Endothelial cell of umbilical vein (primary cell): ENCODE results near the gene MUTYH. TPM values are rescaled to one million over a fixed set of nuclear protein-coding genes. Genes with fewer than 3 reads are reported as not detected.

Experiments
- BruUV-seq: library from RNA; stranded (reverse); fragments of 400-500 nt; replicated peaks from 2 replicates; lab custom pipeline; 2021; lab: Mats Ljungman, UMichigan
- CTCF ChIA-PET: fragments of 300-600, 350-600 bp; sonication (Branson Sonifier 250); formaldehyde crosslinking; loops from one replicate; lab custom pipeline; 2021; ENCODE audit warnings: antibody characterized with exemption, inconsistent platforms; lab: Charles Lee
- POLR2A ChIA-PET: fragments of 300-600, 350-600 bp; sonication (Branson Sonifier 250); formaldehyde crosslinking; loops from one replicate; lab custom pipeline; 2021; ENCODE audit warnings: antibody characterized with exemption, inconsistent platforms; lab: Charles Lee
- DNase-seq: peaks from one replicate; pipeline ENCODE4 v3.0.0-alpha.2; 2011; ENCODE audit warnings: low read depth, low spot score
- FAIRE-seq: peaks from 2 replicates; lab custom pipeline; 2011; peaks lifted over from hg19 to GRCh38; lab: Jason Lieb, UNC
- H2AFZ ChIP-seq: 2 replicates; pipeline ENCODE4 v1.6.0; 2012; ENCODE audit warnings: low read depth, low read length, control low read depth, inconsistent platforms
- H3K27ac ChIP-seq: 2 replicates; pipeline ENCODE4 v1.5.1; 2011; ENCODE audit warnings: low read depth, mild to moderate bottlenecking, control low read depth, low read length, moderate library complexity; ENCODE audit not compliant: insufficient read depth
- H3K27me3 ChIP-seq, 2 experiments: 2 replicates each; pipeline versions ENCODE4 v1.6.0 to v1.6.1; 2011; ENCODE audit warnings: low read length in 2 of 2, mixed read lengths in 1 of 2; ENCODE audit not compliant: control insufficient read depth in 2 of 2, insufficient read depth in 2 of 2
- H3K36me3 ChIP-seq, 2 experiments: 2 replicates in 1 of 2; 3 replicates in 1 of 2; pipeline ENCODE4 v1.5.1; 2011; ENCODE audit warnings: low read length in 2 of 2, mild to moderate bottlenecking in 1 of 2, moderate library complexity in 1 of 2; ENCODE audit not compliant: control insufficient read depth in 2 of 2, insufficient read depth in 2 of 2; ENCODE audit errors: extremely low read depth in 1 of 2
- H3K4me1 ChIP-seq: 3 replicates; pipeline ENCODE4 v1.5.1; 2011; ENCODE audit warnings: mild to moderate bottlenecking, low read length; ENCODE audit not compliant: control insufficient read depth, insufficient read depth; ENCODE audit errors: extremely low read depth
- H3K4me2 ChIP-seq: 2 replicates; pipeline ENCODE4 v1.6.1; 2011; ENCODE audit warnings: low read length, control low read depth, mixed read lengths; ENCODE audit not compliant: insufficient read depth
- H3K4me3 ChIP-seq, 3 experiments: fragments of 200-600 bp in 1 of 3; sonication (generic), shearing (Covaris generic) in 1 of 3; replicated peaks in 1 of 3; 2 replicates each; pipeline ENCODE4 v1.5.1; 2011 to 2016; ENCODE audit warnings: control low read depth in 3 of 3, low read length in 3 of 3, mild to moderate bottlenecking in 2 of 3, inconsistent platforms in 1 of 3, low read depth in 1 of 3, moderate library complexity in 1 of 3; ENCODE audit not compliant: insufficient read depth in 1 of 3
- H3K79me2 ChIP-seq: 2 replicates; pipeline ENCODE4 v1.6.0; 2012; ENCODE audit warnings: low read length, inconsistent platforms; ENCODE audit not compliant: control insufficient read depth, insufficient read depth
- H3K9ac ChIP-seq: replicated peaks from 2 replicates; pipeline ENCODE3; 2011; ENCODE audit warnings: low read length, control low read depth; ENCODE audit not compliant: insufficient read depth; ENCODE audit errors: extremely low read depth
- H3K9me1 ChIP-seq: replicated peaks from 3 replicates; pipeline ENCODE4 v1.6.0; 2011; ENCODE audit warnings: mild to moderate bottlenecking, low read length; ENCODE audit not compliant: control insufficient read depth, insufficient read depth; ENCODE audit errors: extremely low read depth
- H3K9me3 ChIP-seq: replicated peaks from 2 replicates; pipeline ENCODE4 v1.5.1; 2012; ENCODE audit warnings: low read length, inconsistent platforms; ENCODE audit not compliant: control insufficient read depth, insufficient read depth
- H4K20me1 ChIP-seq: replicated peaks from 2 replicates; pipeline ENCODE3; 2011; ENCODE audit warnings: mild to moderate bottlenecking, low read length; ENCODE audit not compliant: control insufficient read depth, insufficient read depth; ENCODE audit errors: extremely low read depth
- EZH2 ChIP-seq: IDR thresholded peaks from 2 replicates; pipeline ENCODE4 v1.6.1; 2012; ENCODE audit warnings: borderline replicate concordance, low read depth, mild to moderate bottlenecking, moderate library complexity, low read length, inconsistent platforms; ENCODE audit not compliant: severe bottlenecking
- FOS ChIP-seq: IDR thresholded peaks from 2 replicates; pipeline ENCODE4 v1.6.1; 2011; ENCODE audit warnings: mild to moderate bottlenecking, low read length, moderate library complexity, borderline replicate concordance; ENCODE audit not compliant: insufficient read depth
- GATA2 ChIP-seq: IDR thresholded peaks from 2 replicates; pipeline ENCODE4 v1.7.0; 2011; ENCODE audit warnings: low read depth, mild to moderate bottlenecking, moderate library complexity, mixed read lengths, low read length; ENCODE audit not compliant: insufficient read length, insufficient read depth
- JUN ChIP-seq: IDR thresholded peaks from 2 replicates; pipeline ENCODE4 v1.6.1; 2011; ENCODE audit warnings: borderline replicate concordance, low read depth; ENCODE audit not compliant: insufficient read length, insufficient read depth
- MAX ChIP-seq: IDR thresholded peaks from 2 replicates; pipeline ENCODE4 v1.6.1; 2011; ENCODE audit not compliant: insufficient read depth, insufficient read length
- MYC ChIP-seq: IDR thresholded peaks from one replicate; pipeline ENCODE4 v1.6.1; 2011; ENCODE audit warnings: mild to moderate bottlenecking, low read depth, low read length
- POLR2A ChIP-seq: IDR thresholded peaks from 2 replicates; pipeline ENCODE4 v1.6.1; 2012; ENCODE audit warnings: low read depth, mild to moderate bottlenecking, control low read depth, low read length
- POLR2AphosphoS5 ChIP-seq: IDR thresholded peaks from 2 replicates; pipeline ENCODE4 v1.6.1; 2012; ENCODE audit warnings: low read depth, mild to moderate bottlenecking, control low read depth, low read length, moderate library complexity; ENCODE audit not compliant: insufficient read depth
- dilution Hi-C: fragments of 300-500 bp; cut with MboI; formaldehyde crosslinking; loops from one replicate; pipeline ENCODE4 v1.15.0; 2019; ENCODE audit warnings: low sequenced_read_pairs; ENCODE audit not compliant: extremely low pct_ligation_motif_present
- intact Hi-C: fragments of 100-400 bp; cut with micrococcal nuclease; formaldehyde crosslinking; loops from one replicate; pipeline ENCODE4 v1.10.0; 2022
- polyA plus RNA-seq, 4 experiments: library from polyadenylated mRNA; depleted of rRNA in 3 of 4; stranded (reverse) in 3 of 4; unstranded in 1 of 4; fragments of >200 nt; gene quantifications; 2 replicates each; pipeline versions ENCODE4 v1.2.1 to v1.2.3, GENCODE V29; 2011 to 2012; ENCODE audit warnings: missing spikeins in 1 of 4
- total RNA-seq: library from RNA; stranded (reverse); gene quantifications from 2 replicates; pipeline ENCODE4 v1.2.3, GENCODE V29; 2021
- TF ChIP-seq, protein P1 (sequence below), 2 donors: IDR thresholded peaks; 1 replicate in 1 of 2; 2 replicates in 1 of 2; pipeline ENCODE4 v1.5.1; 2011; ENCODE audit warnings: low read length in 2 of 2, mild to moderate bottlenecking in 2 of 2, moderate library complexity in 2 of 2, control low read depth in 1 of 2, inconsistent platforms in 1 of 2, low read depth in 1 of 2; ENCODE audit not compliant: insufficient read depth in 1 of 2; ENCODE audit errors: extremely low read depth in 1 of 2

Gene MUTYH
- total and polyA plus RNA-seq, 2 donors (not counting 3 experiments of a cell fraction or from before 2014, with no cell fraction given), result 12.3 to 16.6 TPM

GRCh38 chr1:45304311-45305081 is 35.7 kb downstream of the MUTYH start:
- Histone ChIP-seq H2AFZ (peak overlapping the region; percentile 29), H4K20me1 (no peaks in the 10 kb centered on the region), H3K79me2 (no peaks in the 10 kb centered on the region), H3K9ac (peak overlapping the region; percentile 62), H3K4me1 (peaks cover 14% of the 10 kb centered on the region), H3K27ac (peak overlapping the region; percentile 51), H3K9me1 (no peaks in the 10 kb centered on the region), H3K36me3 (no peaks in the 10 kb centered on the region), H3K27me3 (no peaks in the 10 kb centered on the region), H3K4me3 (peak overlapping the region in 2 of 3 experiments; percentile 4 to 54), H3K4me2 (peak overlapping the region; percentile 49), H3K9me3 (no peaks in the 10 kb centered on the region)
- ChIA-PET POLR2A (interaction anchor here (1.3 kb wide), 1 partner anchor 35 kb away, joined by 33 read pairs; the partner anchor contains the start of genes MUTYH and TOE1), CTCF (interaction anchor here (1.0 to 9.9 kb wide), 11 partner anchors 10 to 293 kb away, joined by 3 to 556 read pairs (median 4); partner anchors contain the start of genes HECTD3, MUTYH, TESK2 and TOE1)
- no peak for TF ChIP-seq FOS
- no peak for TF ChIP-seq POLR2AphosphoS5
- no peak for TF ChIP-seq MAX
- TF ChIP-seq JUN, result no peak
- TF ChIP-seq, protein P1, sequence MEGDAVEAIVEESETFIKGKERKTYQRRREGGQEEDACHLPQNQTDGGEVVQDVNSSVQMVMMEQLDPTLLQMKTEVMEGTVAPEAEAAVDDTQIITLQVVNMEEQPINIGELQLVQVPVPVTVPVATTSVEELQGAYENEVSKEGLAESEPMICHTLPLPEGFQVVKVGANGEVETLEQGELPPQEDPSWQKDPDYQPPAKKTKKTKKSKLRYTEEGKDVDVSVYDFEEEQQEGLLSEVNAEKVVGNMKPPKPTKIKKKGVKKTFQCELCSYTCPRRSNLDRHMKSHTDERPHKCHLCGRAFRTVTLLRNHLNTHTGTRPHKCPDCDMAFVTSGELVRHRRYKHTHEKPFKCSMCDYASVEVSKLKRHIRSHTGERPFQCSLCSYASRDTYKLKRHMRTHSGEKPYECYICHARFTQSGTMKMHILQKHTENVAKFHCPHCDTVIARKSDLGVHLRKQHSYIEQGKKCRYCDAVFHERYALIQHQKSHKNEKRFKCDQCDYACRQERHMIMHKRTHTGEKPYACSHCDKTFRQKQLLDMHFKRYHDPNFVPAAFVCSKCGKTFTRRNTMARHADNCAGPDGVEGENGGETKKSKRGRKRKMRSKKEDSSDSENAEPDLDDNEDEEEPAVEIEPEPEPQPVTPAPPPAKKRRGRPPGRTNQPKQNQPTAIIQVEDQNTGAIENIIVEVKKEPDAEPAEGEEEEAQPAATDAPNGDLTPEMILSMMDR (IDR thresholded peaks at IDR 0.05; ENCODE audit: extremely low read depth in 1 of 2, insufficient read depth in 1 of 2, low read depth in 1 of 2, low read length in 2 of 2), result no peak
- no peak for TF ChIP-seq GATA2
- no peak for TF ChIP-seq POLR2A
- TF ChIP-seq MYC, result no peak
- TF ChIP-seq EZH2, result no peak
- no TSS peak for BruUV-seq
- no peak for DNase-seq
- intact Hi-C loops, result loop anchor here (1.0 to 5.0 kb wide), 3 partner anchors 36 to 573 kb away; partner anchors contain the start of genes MUTYH, RNU5D-1 and TOE1
- no peak for FAIRE-seq
- dilution Hi-C loops, result no loop called here
